ENCODE results near the gene B4GALT6. TPM values are rescaled to one million over a fixed set of nuclear protein-coding genes. Genes with fewer than 3 reads are reported as not detected.
A peak's percentile ranks its signal among the peaks of the same experiment; 100 is the strongest.

The B4GALT6 gene
- total and polyA plus RNA-seq, 2 of the 8 experiments (the other 6 are each of a cell fraction or from before 2014, with no cell fraction given) = 6.3 to 41.5 TPM

DNA sequence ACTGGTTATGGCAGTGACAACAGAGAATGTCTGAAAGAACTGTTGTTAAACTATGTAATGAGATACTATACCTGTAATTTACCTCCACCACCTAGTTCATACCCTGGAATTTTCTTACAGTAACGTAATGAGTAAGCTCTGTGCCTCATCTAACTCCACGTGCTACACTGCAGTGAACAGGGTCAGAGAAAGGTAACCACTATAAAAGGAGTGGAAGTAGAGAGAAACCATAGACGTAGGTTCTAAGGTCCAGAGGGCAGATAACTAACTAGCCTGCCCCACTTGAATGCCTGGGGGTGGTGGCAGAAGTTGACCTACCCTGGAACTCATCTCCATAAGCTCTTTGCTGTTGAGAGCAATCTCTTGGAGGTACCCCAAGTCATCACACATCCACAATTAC is 32.0 kb upstream of the B4GALT6 start:
- Histone ChIP-seq H3K27ac (ENCODE audit: low read depth, low read length) (no peak overlapping the region), H4K20me1 (replicated peaks in 1 of 2; ENCODE audit: control insufficient read depth in 1 of 2, insufficient read depth in 2 of 2, low read length in 2 of 2) (no peaks in the 10 kb centered on the region), H2AFZ (ENCODE audit: low read length) (0 out of 2 replicates have a peak overlapping the region, but pooled peaks have one; percentile 50), H4K8ac (ENCODE audit: extremely low read depth, insufficient read depth, low read length) (no peak overlapping the region), H3K79me1 (ENCODE audit: low read depth, low read length) (no peaks in the 10 kb centered on the region), H2BK5ac (ENCODE audit: low read depth, low read length) (no peak overlapping the region), H3K4me2 (ENCODE audit: insufficient read depth in 1 of 2, low read depth in 2 of 2, low read length in 2 of 2) (no peak overlapping the region), H2BK20ac (ENCODE audit: low read length) (no peak overlapping the region), H2BK120ac (replicated peaks; ENCODE audit: low read depth, low read length) (no peak overlapping the region), H3K14ac (ENCODE audit: insufficient read length) (no peak overlapping the region), H4K5ac (ENCODE audit: insufficient read length, low read depth, low read length) (no peak overlapping the region), H3K9me3 (ENCODE audit: insufficient read depth in 2 of 2, low read depth in 1 of 2, low read length in 1 of 2) (no peaks in the 10 kb centered on the region), H4K91ac (replicated peaks; ENCODE audit: insufficient read length, low read length) (no peak overlapping the region), H2AK5ac (ENCODE audit: low read depth, low read length) (no peak overlapping the region), H3K4me3 (ENCODE audit: extremely low read depth in 1 of 4, insufficient read depth in 2 of 4, low read depth in 3 of 4, low read length in 4 of 4) (no peak overlapping the region), H3K18ac (ENCODE audit: extremely low read depth, low read length) (no peak overlapping the region), H3K23me2 (ENCODE audit: low read depth, low read length) (no peaks in the 10 kb centered on the region), H2BK15ac (ENCODE audit: low read length) (no peak overlapping the region), H3K56ac (replicated peaks; ENCODE audit: insufficient read length, low read depth, low read length) (no peak overlapping the region), H3K9ac (replicated peaks in 1 of 4; ENCODE audit: extremely low read depth in 1 of 4, low read depth in 3 of 4, low read length in 3 of 4) (no peak overlapping the region), H3K27me3 (replicated peaks in 1 of 4; ENCODE audit: control insufficient read depth in 3 of 4, extremely low read depth in 1 of 4, insufficient read depth in 3 of 4, low read length in 3 of 4) (no peaks in the 10 kb centered on the region), H3K23ac (ENCODE audit: insufficient read length) (no peak overlapping the region), H3K79me2 (ENCODE audit: control insufficient read depth in 1 of 2, insufficient read depth in 2 of 2, low read length in 2 of 2) (no peaks in the 10 kb centered on the region), H3K4ac (replicated peaks; ENCODE audit: insufficient read length, low read depth, low read length) (no peak overlapping the region), H2BK12ac (ENCODE audit: low read depth, low read length) (no peak overlapping the region), H3K4me1 (replicated peaks in 1 of 4; ENCODE audit: control insufficient read depth in 3 of 4, insufficient read depth in 4 of 4, low read length in 3 of 4) (no peaks in the 10 kb centered on the region), H3K36me3 (ENCODE audit: control insufficient read depth in 2 of 4, insufficient read depth in 4 of 4, low read length in 3 of 4) (no peaks in the 10 kb centered on the region)
- ChIA-PET POLR2A (ENCODE audit: partially characterized antibody) (no interaction called here), CTCF (ENCODE audit: partially characterized antibody) (interaction anchor here (1.8 kb wide), 2 partner anchors 9 to 104 kb away, joined by 4 to 9 read pairs; no protein-coding TSS in a partner anchor)
- FAIRE-seq (no peak), DNase-seq (ENCODE audit: low read depth in 1 of 2, low spot score in 2 of 2) (no peak)
- WGBS, 2 experiments (ENCODE audit: extremely low coverage in 1 of 2, insufficient coverage in 1 of 2, insufficient read length in 1 of 2, insufficient replicate concordance in 2 of 2, low coverage in 1 of 2, low lambda C conversion rate in 2 of 2, missing lambda C conversion rate in 1 of 2) = 80% methylated on average over 3 of the region's 3 CpGs; no CpG with 5 or more reads in 1 of the 2 experiments
- TF ChIP-seq SP1 (IDR thresholded peaks at IDR 0.05; ENCODE audit: low read depth, low read length) (no peak), CEBPB (IDR thresholded peaks at IDR 0.05; ENCODE audit: low read depth, low read length) (no peak), CHD1 (IDR thresholded peaks at IDR 0.05; ENCODE audit: low read depth, low read length) (no peak), SUZ12 (IDR thresholded peaks at IDR 0.05; ENCODE audit: low read length) (no peak)

All from H1 (cell line).